HUES48 (cell line): Measurements from ENCODE around the gene CDC14B.

Source experiments
- H3K27ac ChIP-seq: one replicate; pipeline ENCODE4 v1.7.0; 2013; ENCODE audit warnings: low read depth, low read length, inconsistent platforms
- H3K27me3 ChIP-seq: 2 replicates; pipeline ENCODE4 v1.6.1; 2013; ENCODE audit warnings: mild to moderate bottlenecking, low read length; ENCODE audit not compliant: control insufficient read depth, insufficient read depth
- H3K36me3 ChIP-seq: 2 replicates; pipeline ENCODE4 v1.6.1; 2013; ENCODE audit warnings: low read length; ENCODE audit not compliant: control insufficient read depth, insufficient read depth
- H3K4me1 ChIP-seq: 2 replicates; pipeline ENCODE4 v1.6.1; 2013; ENCODE audit warnings: mild to moderate bottlenecking, low read length; ENCODE audit not compliant: control insufficient read depth, insufficient read depth
- H3K4me3 ChIP-seq: 2 replicates; pipeline ENCODE4 v1.5.1; 2013; ENCODE audit warnings: mild to moderate bottlenecking, low read depth, low read length
- H3K9ac ChIP-seq: 2 replicates; pipeline ENCODE4 v1.6.1; 2013; ENCODE audit warnings: mild to moderate bottlenecking, low read depth, low read length, moderate library complexity
- H3K9me3 ChIP-seq: 2 replicates; pipeline ENCODE4 v1.6.1; 2013; ENCODE audit warnings: low read length; ENCODE audit not compliant: control insufficient read depth, insufficient read depth

Gene CDC14B

DNA sequence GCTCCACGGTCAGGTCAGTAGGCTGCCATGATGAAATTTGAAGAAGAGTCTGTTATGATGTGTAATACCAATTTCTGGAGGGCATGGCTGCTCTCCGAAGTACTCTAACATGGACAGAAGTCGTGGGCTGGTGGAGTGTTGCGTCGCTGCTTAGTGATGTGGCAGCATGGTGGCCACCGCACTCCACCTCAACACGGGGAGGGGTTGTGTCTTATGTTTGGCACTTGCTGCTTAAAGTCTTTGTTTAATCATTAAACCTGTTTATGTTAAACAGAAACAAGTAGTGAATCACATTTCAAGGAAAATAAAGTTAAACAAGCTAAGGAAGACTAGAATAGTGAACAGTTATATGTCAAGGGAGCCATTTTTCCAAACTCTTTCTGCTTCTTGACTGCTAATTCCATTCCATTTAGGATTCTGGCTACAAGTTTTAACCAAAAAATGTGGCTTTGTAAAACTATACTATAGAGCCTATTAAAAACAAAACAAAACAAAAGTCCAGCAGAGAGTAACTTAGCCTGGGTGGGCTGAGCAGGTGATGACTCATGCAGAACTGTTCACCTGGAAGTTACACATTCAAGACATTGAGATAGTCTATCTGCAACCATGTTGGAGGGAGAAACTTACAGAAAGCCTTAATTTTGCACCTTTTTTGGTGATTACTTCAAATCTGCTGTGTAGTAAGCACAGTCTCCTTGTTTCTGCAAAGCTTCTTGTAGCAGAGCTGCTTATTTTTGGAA lies 160.2 kb downstream of the CDC14B start:
- Histone ChIP-seq H3K9ac (no peak overlapping the region), H3K36me3 (no peaks in the 10 kb centered on the region), H3K27me3 (no peaks in the 10 kb centered on the region), H3K4me1 (peaks cover 31% of the 10 kb centered on the region), H3K4me3 (no peak overlapping the region), H3K27ac (peak overlapping the region; percentile 65), H3K9me3 (no peaks in the 10 kb centered on the region)

DNA sequence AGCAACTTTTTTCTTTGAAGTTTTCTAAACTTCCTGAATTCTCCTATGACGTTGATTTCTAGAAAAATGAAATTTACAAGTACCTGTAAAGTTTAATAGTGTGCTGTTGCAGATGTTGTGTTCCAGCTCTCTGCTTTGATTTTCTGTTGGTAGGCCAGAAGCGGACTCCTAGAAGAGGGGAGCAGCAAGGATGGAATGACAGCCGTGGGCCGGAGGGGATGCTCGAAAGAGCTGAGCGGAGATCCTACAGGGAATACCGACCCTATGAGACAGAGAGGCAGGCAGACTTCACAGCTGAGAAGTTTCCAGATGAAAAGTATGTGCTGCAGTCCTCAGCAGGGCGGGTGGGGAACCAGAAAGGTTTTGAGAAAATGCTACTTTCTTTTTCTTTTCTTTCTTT lies 161.4 kb downstream of the CDC14B start:
- Histone ChIP-seq H3K27ac (no peak overlapping the region), H3K9ac (no peak overlapping the region), H3K4me3 (no peak overlapping the region), H3K36me3 (no peaks in the 10 kb centered on the region), H3K27me3 (no peaks in the 10 kb centered on the region), H3K4me1 (peaks cover 29% of the 10 kb centered on the region), H3K9me3 (no peaks in the 10 kb centered on the region)

DNA sequence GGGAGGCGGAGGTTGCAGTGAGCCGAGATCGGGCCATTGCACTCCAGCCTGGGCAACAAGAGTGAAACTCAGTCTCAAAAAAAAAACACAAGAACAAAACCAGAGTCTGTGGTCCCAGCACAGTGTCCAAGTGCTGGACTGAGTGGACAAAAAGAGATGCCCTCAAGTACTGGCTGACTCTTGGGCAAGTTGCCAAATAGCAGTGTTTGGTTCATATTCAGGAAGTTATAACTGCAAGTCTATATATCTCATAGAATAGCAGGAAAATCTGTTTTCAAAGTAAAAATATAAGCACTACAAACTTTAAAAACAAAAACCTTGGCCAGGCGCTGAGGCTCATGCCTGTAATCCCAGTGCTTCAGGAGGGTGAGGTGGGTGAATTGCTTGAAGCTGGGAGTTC lies 162.4 kb downstream of the CDC14B start:
- Histone ChIP-seq H3K9me3 (no peaks in the 10 kb centered on the region), H3K27ac (no peak overlapping the region), H3K36me3 (no peaks in the 10 kb centered on the region), H3K27me3 (no peaks in the 10 kb centered on the region), H3K4me1 (peaks cover 24% of the 10 kb centered on the region), H3K4me3 (no peak overlapping the region), H3K9ac (no peak overlapping the region)

DNA sequence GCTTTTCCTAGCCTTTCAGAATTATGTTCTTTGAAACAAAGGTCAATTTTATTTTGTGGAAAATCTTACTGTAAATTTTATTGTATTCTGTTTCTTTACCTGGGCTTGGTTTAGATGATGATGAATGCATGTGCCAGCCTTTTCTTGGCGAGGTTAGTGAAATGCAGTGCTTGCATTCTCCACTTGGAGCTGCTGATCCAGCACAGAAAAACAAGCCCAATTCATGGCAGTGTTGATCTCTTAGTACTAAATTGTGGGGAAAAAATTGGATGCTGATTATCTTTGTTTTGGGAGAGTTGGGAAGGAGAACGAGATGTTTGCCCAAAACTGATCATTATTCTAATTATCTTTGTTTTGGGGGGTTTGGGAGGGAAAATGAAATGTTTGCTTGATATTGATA lies 166.0 kb downstream of the CDC14B start:
- H3K27ac ChIP-seq, result no peak overlapping the region
- H3K9ac ChIP-seq, result no peak overlapping the region
- peaks cover 22% of the 10 kb centered on the region for H3K27me3 ChIP-seq
- H3K4me3 ChIP-seq, result no peak overlapping the region
- H3K36me3 ChIP-seq, result no peaks in the 10 kb centered on the region
- peaks cover 9% of the 10 kb centered on the region; the same call in 1 of the 2 replicates for H3K4me1 ChIP-seq
- H3K9me3 ChIP-seq, result no peaks in the 10 kb centered on the region

DNA sequence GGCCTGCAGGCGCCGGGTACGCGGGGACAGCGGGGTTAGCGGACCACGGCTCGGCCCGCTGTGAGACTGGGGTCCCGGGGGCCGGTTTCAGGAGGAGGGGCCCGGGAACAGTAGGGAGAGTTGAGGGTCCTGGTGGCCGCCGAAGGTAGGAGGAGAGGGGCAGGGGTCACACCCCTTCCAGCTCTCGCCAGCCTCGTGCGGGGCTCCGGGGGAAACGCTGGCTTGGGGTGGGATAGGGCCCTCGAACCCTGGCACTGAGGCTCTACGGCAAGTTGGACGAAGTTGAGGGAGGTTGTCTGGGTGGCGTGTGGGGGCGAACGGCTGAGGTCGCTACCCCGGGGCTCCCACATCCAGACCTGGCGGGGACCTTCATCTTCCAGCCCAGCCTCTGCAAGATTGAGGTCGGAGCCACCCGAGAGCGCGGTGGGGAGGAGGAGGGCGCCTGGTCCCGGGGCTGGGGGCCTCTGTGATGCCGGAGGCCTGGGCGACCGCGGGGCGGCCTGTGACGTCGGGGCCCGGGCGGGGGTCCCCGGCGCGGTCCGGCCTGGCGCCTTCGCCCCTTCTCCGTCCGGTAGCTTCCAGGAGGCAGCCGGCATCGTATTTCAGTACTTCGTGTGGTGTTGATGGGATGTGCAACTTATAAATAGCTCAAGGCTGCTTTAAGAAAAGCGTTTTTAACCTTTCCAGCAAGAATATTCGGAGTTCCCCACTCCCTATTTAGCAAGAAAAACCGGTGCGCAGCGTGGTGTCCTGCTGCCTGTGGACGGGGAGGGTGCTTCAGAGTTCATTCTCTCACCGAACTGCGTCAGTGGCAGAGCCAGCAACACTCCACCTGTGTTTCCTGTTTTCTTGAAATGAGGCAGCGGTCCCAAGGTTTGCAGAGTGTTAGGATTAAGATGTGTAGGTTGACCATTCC lies 168.8 kb downstream of the CDC14B start:
- H3K36me3 ChIP-seq, result no peaks in the 10 kb centered on the region
- H3K9me3 ChIP-seq, result no peaks in the 10 kb centered on the region
- peak overlapping the region; percentile 67 for H3K4me3 ChIP-seq
- H3K27me3 ChIP-seq, result peaks cover 31% of the 10 kb centered on the region
- H3K4me1 ChIP-seq, result peaks cover 9% of the 10 kb centered on the region; the same call in 1 of the 2 replicates
- no peak overlapping the region for H3K27ac ChIP-seq
- H3K9ac ChIP-seq, result peak overlapping the region; percentile 24; the same call in 1 of the 2 replicates
